Tibial artery (tissue), 4 donors: ENCODE measurements around the gene LSAMP.

Experiments
- DNase-seq, 2 donors: peaks; one replicate each; pipeline ENCODE4 v3.0.0-alpha.2; 2019
- H3K27ac ChIP-seq, 2 donors: fragments of 200-600 bp; sonication (generic) in 1 of 2; 1 replicate in 1 of 2; 2 replicates in 1 of 2; pipeline ENCODE4 v1.5.1; 2018 to 2019; ENCODE audit warnings: mild to moderate bottlenecking in 1 of 2
- H3K27me3 ChIP-seq, 2 donors: fragments of 200-600 bp; sonication (generic) in 1 of 2; one replicate each; pipeline versions ENCODE4 v1.5.1 to v1.6.0; 2016 to 2019
- H3K36me3 ChIP-seq, 3 donors: fragments of 200-600 bp; sonication (generic) in 2 of 3; one replicate each; pipeline ENCODE4 v1.5.1; 2016 to 2019; ENCODE audit warnings: mild to moderate bottlenecking in 2 of 3
- H3K4me1 ChIP-seq, 4 donors: fragments of 200-600 bp; sonication (generic) in 2 of 4; 1 replicate in 3 of 4; 2 replicates in 1 of 4; pipeline ENCODE4 v1.5.1; 2016 to 2019
- H3K4me3 ChIP-seq, 2 donors: fragments of 200-600 bp; sonication (generic) in 1 of 2; 1 replicate in 1 of 2; 2 replicates in 1 of 2; pipeline ENCODE4 v1.5.1; 2018 to 2019; ENCODE audit warnings: mild to moderate bottlenecking in 2 of 2
- H3K9me3 ChIP-seq, 3 donors: fragments of 200-600 bp; sonication (generic) in 1 of 3; one replicate each; pipeline ENCODE4 v1.5.1; 2016 to 2019
- CTCF ChIP-seq, 2 experiments: fragments of 200-600 bp in 1 of 2; fragments of 450-650 bp in 1 of 2; IDR thresholded peaks; one replicate each; pipeline ENCODE4 v1.5.1; 2017 to 2019; ENCODE audit warnings: antibody characterized with exemption in 2 of 2, mild to moderate bottlenecking in 1 of 2, moderate library complexity in 1 of 2
- intact Hi-C: fragments of 100-400 bp; cut with DNase I; formaldehyde crosslinking; loops from one replicate; pipeline ENCODE4 v1.15.0; 2023; ENCODE audit warnings: low total_unique reads

The LSAMP gene

GRCh38 chr3:115875460-115875859 lies 569.8 kb downstream of the LSAMP start:
- Histone ChIP-seq H3K9me3 (no peaks in the 10 kb centered on the region), H3K4me1 (peaks cover 0 to 8% (median 0%) of the 10 kb centered on the region in 4 donors), H3K27me3 (no peaks in the 10 kb centered on the region), H3K27ac (no peak overlapping the region), H3K4me3 (no peak overlapping the region), H3K36me3 (no peaks in the 10 kb centered on the region)
- no peak for DNase-seq
- no peak for TF ChIP-seq CTCF (IDR thresholded peaks at IDR 0.05)
- intact Hi-C loops: no loop called here

GRCh38 chr3:115871735-115872134 lies 573.6 kb downstream of the LSAMP start:
- Histone ChIP-seq H3K27ac (no peak overlapping the region), H3K4me1 (no peaks in the 10 kb centered on the region), H3K9me3 (no peaks in the 10 kb centered on the region), H3K36me3 (no peaks in the 10 kb centered on the region), H3K4me3 (no peak overlapping the region), H3K27me3 (no peaks in the 10 kb centered on the region)
- no peak for DNase-seq
- TF ChIP-seq CTCF (IDR thresholded peaks at IDR 0.05): no peak
- intact Hi-C loops: no loop called here

GRCh38 chr3:115864911-115865310 lies 580.4 kb downstream of the LSAMP start:
- TF ChIP-seq CTCF (IDR thresholded peaks at IDR 0.05): no peak

GRCh38 chr3:115862849-115863248 lies 582.4 kb downstream of the LSAMP start:
- Histone ChIP-seq H3K9me3 (no peaks in the 10 kb centered on the region), H3K4me3 (no peak overlapping the region), H3K27me3 (no peaks in the 10 kb centered on the region), H3K4me1 (no peaks in the 10 kb centered on the region), H3K36me3 (no peaks in the 10 kb centered on the region), H3K27ac (no peak overlapping the region)
- TF ChIP-seq CTCF (IDR thresholded peaks at IDR 0.05): no peak
- intact Hi-C loops: no loop called here
- DNase-seq: no peak

More at GRCh38 chr3:115864911-115865310, 580.4 kb downstream of the LSAMP start:
- Histone ChIP-seq H3K4me1 (no peaks in the 10 kb centered on the region), H3K36me3 (no peaks in the 10 kb centered on the region), H3K27ac (no peak overlapping the region), H3K27me3 (no peaks in the 10 kb centered on the region), H3K9me3 (no peaks in the 10 kb centered on the region), H3K4me3 (no peak overlapping the region)
- no peak for DNase-seq
- intact Hi-C loops: no loop called here

GRCh38 chr3:115862099-115862498 lies 583.2 kb downstream of the LSAMP start:
- Histone ChIP-seq H3K36me3 (no peaks in the 10 kb centered on the region), H3K27me3 (no peaks in the 10 kb centered on the region), H3K27ac (no peak overlapping the region), H3K9me3 (no peaks in the 10 kb centered on the region), H3K4me1 (no peaks in the 10 kb centered on the region), H3K4me3 (no peak overlapping the region)
- no peak for DNase-seq
- intact Hi-C loops: no loop called here
- no peak for TF ChIP-seq CTCF (IDR thresholded peaks at IDR 0.05)

- TF ChIP-seq CTCF (IDR thresholded peaks at IDR 0.05): no peak
- H3K4me3 ChIP-seq: no peak overlapping the region
- no peak overlapping the region for H3K27ac ChIP-seq
- intact Hi-C loops: no loop called here
- H3K27me3 ChIP-seq: no peaks in the 10 kb centered on the region
- H3K9me3 ChIP-seq: no peaks in the 10 kb centered on the region
- no peaks in the 10 kb centered on the region for H3K4me1 ChIP-seq
- H3K36me3 ChIP-seq: no peaks in the 10 kb centered on the region
- no peak for DNase-seq
Measured at GRCh38 chr3:115861166-115861733, 584.0 kb downstream of the LSAMP start.
